Measurements from ENCODE around the gene SHISA6.

The SHISA6 gene

DNA sequence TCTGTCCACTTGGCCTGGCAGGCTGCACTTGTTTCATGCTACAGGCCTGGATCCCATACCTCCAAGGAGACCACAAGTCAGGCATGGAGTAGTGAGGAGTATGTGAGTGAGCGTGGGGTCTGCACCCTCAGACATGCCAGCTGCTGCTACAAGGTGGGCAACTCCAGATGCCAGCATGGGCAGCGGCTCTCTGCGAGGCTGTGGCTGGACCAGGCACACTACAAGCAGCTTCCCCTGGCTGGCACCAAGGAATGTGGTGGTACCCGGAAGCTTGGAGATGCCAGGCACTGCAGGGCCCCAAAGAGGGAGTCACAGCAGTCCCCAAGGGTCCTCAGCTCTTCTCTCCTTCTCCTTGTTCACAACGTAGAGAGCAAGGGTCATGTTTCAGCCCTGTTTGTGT, 341.2 kb downstream of the SHISA6 start:
- DNase-seq (ENCODE audit: low read depth in 2 of 2) = no peak

- no peak for DNase-seq (ENCODE audit: low read depth in 2 of 2)
Measured at GRCh38 chr17:11583306-11583992, 342.4 kb downstream of the SHISA6 start.

DNA sequence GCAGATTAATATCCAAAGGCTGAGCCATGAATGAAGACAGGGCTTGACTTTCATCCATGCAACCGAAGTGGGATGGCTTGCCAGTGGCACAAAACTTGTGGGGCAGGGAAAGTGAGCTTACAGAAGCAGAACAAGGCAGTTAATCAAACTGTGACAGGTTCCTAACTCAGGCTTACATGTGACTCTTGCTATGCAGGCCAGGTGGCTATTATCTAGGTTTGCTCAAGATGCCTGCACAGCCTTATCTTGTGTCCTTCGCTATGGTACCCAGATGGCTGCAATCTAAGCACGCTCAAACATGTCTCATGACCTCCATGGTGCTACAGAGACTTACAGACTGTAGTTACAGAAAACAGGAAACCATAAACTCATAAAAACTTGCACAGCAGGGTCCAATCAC, 348.7 kb downstream of the SHISA6 start:
- DNase-seq (ENCODE audit: low read depth in 2 of 2) = no peak

DNA sequence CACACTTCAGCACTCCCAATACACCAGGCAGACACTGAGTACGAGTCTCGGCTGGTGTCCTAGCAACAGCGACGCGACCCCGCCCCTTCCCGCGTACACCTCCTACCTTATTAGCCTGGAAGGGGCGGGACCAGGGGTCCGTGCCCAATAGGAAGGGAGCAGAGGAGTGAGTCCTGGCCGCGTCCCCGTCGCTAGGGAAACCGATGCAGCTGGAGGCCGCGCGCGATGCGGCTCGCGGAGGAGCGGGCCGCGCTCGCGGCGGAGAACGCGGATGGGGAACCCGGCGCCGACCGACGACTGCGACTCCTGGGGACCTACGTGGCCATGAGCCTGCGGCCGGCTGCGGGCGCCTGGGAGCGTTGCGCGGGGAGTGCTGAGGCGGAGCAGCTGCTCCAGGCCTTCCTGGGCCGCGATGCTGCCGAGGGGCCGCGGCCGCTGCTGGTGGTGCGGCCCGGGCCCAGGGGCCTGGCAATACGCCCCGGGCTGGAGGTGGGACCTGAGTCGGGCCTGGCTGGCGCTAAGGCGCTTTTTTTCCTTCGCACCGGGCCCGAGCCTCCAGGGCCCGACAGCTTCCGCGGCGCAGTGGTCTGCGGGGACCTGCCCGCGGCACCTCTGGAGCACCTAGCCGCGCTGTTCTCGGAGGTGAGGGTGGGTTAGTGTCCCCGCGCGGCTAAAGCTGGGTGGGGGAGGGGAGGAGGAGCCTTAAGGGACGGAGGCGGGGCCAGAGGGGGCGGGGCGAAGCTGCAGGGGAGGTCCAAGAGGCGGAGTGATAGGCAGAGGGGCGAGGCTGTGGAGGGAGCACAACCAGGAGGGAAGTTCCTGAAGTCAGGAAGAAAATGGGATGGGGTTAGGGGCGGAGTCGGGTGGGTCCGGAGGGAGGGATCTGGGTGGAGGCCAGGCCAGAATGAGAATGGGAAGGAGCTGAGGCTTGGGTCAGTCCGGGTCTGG, 357.5 kb downstream of the SHISA6 start, which contains the start of gene DNAH9:
DNAH9 (plus strand) TSS at position 197 of the 948 bp plus-strand sequence; CDS start at position 226, 29 bp downstream.
- no peak for DNase-seq (ENCODE audit: low read depth in 2 of 2)

DNA sequence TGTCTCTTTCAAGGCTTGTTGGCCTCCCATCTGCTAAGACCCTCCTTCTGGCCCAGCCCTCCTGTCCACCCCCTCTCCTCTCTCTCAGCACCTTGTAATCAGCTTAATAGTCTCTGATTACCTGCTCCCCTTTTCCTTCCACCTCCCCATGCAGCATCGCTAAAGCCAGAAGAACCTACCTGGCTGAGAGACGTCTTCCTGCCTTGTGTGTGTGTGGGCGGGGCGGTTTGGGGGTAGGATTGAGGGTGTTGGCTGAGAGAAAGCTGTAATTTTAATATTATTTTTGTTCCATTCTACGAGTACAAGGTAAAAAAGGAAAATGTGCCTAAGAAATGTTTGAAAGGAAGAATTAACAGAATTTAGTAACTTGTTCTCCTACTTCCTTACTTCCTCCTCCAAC, 360.6 kb downstream of the SHISA6 start:
- DNase-seq (ENCODE audit: low read depth in 2 of 2) = no peak

- no peak for DNase-seq (ENCODE audit: low read depth in 2 of 2)
Measured at GRCh38 chr17:11608396-11608795, 367.4 kb downstream of the SHISA6 start.

DNA sequence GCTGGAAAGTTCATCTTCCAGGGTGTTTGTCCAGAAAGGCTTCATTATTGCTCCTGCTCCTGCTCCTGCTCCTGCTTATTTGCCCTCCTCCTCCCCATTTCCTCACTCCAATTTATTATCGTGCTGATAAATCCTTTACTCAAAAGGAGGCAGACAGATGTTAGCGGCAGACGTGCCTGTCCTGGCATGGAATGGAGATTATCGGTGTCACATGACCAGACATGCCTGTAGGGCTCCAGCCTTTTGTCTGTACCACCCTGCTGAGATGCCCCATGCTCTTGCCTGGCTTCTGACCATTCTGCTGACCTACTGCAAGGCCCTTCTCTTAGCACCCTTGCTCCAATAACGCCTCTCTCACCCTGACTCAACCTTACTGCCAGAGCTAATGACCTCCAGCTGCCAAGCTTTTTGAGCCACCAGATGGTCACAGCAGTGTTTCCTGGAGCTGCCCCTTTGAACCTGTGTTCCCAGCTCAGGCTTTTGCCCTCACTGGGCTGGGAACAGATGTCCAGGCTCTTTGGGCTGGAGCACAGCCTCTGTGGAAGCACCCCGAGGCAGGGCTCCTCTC, 370.1 kb downstream of the SHISA6 start:
- DNase-seq (ENCODE audit: low read depth in 2 of 2) = no peak

DNA sequence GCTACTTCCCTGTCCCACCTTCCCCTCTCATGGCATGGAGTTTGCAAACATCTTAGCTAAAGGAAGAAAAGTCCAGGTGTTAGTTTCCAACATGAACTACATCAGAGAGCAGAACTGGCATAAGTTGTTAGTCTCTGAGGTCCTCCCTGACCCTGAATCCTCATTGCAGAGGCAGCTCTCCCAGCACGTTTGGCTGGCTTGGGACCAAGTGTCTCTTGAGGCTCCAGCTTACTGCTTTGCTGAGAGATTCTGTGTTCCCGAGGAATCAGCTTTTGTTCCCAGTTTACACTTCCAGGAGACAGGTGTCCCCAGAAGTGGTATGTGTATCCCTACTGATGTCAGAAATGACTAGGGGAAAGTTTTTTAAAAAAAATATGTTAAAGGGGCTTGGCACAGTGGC, 371.9 kb downstream of the SHISA6 start:
- DNase-seq (ENCODE audit: low read depth in 2 of 2) = no peak
